ENCODE data around the gene SEC63.
A peak's percentile ranks its signal among the peaks of the same experiment; 100 is the strongest.
"Not testable (repeated sequence)": the region's sequence is repeated elsewhere in the genome, so short reads cannot be mapped to it uniquely, and the experiment has no call there.

Gene SEC63

DNA sequence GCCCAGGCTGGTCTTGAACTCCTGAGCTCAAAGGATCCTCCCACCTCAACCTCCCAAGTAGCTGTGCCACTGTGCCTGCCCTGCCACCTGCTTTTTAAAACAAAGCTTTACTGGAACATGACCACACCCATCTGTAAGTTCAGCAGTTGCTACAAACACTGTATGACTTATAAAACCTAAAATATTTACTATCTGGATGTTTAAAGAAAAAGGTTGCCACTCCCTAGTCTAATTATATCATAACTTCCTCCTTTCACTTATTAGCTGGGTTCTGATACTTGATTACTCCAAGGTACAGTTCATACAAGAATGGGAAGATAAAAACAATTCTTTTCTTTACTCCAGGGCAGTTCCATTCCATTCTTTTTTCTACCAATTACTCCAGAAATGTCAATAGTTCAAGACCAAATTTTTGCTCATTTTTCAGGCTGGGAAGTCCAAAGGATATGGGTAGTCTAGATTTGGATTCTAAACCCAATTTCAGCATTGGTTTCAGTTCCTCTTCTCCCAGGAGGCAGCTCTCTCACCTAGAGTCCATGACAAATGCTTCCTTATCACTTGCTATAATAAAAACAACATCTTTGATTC is 63.1 kb downstream of the SEC63 start:
- no peak for DNase-seq (ENCODE audit: low spot score)
- TF ChIP-seq, protein P1, sequence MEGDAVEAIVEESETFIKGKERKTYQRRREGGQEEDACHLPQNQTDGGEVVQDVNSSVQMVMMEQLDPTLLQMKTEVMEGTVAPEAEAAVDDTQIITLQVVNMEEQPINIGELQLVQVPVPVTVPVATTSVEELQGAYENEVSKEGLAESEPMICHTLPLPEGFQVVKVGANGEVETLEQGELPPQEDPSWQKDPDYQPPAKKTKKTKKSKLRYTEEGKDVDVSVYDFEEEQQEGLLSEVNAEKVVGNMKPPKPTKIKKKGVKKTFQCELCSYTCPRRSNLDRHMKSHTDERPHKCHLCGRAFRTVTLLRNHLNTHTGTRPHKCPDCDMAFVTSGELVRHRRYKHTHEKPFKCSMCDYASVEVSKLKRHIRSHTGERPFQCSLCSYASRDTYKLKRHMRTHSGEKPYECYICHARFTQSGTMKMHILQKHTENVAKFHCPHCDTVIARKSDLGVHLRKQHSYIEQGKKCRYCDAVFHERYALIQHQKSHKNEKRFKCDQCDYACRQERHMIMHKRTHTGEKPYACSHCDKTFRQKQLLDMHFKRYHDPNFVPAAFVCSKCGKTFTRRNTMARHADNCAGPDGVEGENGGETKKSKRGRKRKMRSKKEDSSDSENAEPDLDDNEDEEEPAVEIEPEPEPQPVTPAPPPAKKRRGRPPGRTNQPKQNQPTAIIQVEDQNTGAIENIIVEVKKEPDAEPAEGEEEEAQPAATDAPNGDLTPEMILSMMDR (IDR thresholded peaks at IDR 0.05; ENCODE audit: borderline replicate concordance, control extremely low read depth, extremely low read depth, insufficient read depth, missing control alignments) = no peak
- in situ Hi-C loops (cut with MboI; ENCODE audit: low sequenced_read_pairs, unreplicated experiment) = no loop called here

DNA sequence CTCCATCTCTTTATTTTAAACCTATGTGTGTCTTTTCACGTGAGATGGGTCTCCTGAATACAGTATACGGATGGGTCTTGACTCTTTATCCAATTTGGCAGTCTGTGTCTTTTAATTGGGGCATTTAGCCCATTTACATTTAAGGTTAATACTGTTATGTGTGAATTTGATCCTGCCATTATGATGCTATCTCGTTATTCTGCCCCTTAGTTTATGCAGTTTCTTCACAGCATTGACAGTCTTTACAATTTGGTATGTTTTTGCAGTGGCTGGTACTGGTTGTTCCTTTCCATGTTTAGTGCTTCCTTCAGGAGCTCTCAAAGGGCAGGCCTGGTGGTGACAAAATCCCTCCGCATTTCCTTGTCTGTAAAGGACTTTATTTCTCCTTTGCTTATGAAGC is 67.6 kb downstream of the SEC63 start:
- in situ Hi-C loops (cut with MboI; ENCODE audit: low sequenced_read_pairs, unreplicated experiment); DNase-seq (ENCODE audit: low spot score): not testable (repeated sequence)

DNA sequence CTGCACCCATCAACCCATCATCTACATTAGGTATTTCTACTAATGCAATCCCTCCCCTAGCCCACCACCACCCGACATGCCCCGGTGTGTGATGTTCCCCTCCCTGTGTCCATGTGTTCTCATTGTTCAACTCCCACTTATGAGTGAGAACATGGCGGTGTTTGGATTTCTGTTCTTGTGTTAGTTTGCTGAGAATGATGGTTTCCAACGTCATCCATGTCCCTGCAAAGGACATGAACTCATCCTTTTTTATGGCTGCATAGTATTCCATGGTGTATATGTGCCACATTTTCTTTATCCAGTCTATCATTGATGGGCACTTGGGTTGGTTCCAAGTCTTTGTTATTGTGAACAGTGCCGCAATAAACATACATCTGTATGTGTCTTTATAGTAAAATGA is 72.1 kb downstream of the SEC63 start:
- in situ Hi-C loops (cut with MboI; ENCODE audit: low sequenced_read_pairs, unreplicated experiment) = not testable (repeated sequence)

DNA sequence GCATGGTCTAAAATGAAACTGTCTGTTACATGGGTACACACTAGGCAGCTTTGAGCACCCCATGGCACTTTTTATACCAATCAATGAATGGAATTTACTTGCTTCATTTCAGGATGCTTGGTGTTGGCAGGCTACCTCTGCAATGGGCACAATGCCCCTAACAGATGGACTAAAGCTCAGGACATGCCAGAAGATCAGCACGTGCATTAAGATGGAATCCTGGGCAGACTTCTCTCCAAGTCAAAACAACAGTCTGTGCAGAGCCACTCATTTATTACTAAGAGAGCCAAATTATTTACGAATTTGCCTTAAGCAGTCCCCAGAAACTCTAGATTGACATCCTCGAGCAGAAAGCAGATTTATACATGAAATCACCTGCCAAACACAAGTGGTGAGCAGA is 78.1 kb downstream of the SEC63 start:
- TF ChIP-seq, protein P1 (IDR thresholded peaks at IDR 0.05; ENCODE audit: borderline replicate concordance, control extremely low read depth, extremely low read depth, insufficient read depth, missing control alignments) = no peak
- DNase-seq (ENCODE audit: low spot score) = no peak
- in situ Hi-C loops (cut with MboI; ENCODE audit: low sequenced_read_pairs, unreplicated experiment) = no loop called here

More for the DNA sequence above, 72.1 kb downstream of the SEC63 start:
- not testable (repeated sequence) for DNase-seq (ENCODE audit: low spot score)

DNA sequence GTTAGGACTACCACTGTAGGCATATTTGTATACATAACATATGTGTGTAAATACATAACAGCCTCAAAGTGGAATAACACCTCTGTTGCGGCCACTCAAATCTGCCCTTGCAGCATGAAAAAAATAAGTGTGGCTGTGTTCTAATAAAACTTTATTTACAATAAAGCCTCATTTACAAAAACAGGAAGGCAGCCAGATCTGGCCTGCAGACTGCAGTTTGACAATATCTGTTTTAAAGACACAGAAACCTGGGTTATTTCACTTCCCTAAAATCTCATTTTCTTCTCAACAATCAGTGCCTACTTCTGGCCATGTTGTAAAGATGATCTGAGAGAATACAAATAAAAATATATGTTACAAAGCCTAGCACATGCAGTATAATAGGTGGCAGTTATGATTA is 80.0 kb downstream of the SEC63 start:
- in situ Hi-C loops (cut with MboI; ENCODE audit: low sequenced_read_pairs, unreplicated experiment) = no loop called here
- peak; percentile 41 for DNase-seq (ENCODE audit: low spot score)

DNA sequence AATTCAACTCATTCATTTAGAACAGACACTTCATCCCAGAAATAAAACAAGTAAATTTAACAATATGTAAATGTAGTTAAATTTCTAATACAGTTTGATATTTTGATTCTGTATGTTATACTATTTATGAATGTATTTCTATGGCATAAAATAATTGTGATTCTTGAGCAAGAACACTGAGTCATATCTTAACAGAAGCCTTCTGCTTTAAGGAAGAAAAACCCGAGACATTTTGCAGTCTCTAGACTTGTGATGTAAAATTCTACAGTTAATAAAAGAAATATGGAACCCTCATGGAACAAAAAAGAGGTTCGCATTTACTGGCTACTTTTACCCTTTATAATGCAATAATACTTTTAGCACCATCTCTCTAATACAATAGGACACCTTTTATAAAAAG is 86.0 kb downstream of the SEC63 start:
- in situ Hi-C loops (cut with MboI; ENCODE audit: low sequenced_read_pairs, unreplicated experiment) = no loop called here
- TF ChIP-seq, protein P1 (IDR thresholded peaks at IDR 0.05; ENCODE audit: borderline replicate concordance, control extremely low read depth, extremely low read depth, insufficient read depth, missing control alignments) = no peak
- DNase-seq (ENCODE audit: low spot score) = no peak

More for the DNA sequence above, 80.0 kb downstream of the SEC63 start:
- TF ChIP-seq, protein P1 (IDR thresholded peaks at IDR 0.05; ENCODE audit: borderline replicate concordance, control extremely low read depth, extremely low read depth, insufficient read depth, missing control alignments) = no peak

DNA sequence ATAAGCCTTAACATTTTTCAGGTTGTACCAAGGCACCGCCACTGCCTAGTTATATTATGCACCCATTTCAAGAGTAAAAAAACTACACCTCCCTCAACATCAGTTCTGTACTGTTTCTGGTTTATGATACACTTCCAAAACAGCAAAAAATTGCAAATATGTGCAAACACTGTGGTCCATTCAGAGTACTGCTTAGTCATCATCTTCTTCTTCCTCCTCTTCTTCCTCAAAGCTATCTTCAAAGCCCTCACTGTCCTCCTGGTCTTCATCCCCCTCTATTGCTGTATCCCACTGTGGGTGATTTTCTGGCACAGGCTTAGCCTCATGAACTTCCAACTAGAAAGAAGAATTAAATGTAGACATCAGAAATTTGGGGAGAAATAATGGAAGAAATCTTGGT is 86.5 kb downstream of the SEC63 start:
- DNase-seq (ENCODE audit: low spot score); in situ Hi-C loops (cut with MboI; ENCODE audit: low sequenced_read_pairs, unreplicated experiment): not testable (repeated sequence)

DNA sequence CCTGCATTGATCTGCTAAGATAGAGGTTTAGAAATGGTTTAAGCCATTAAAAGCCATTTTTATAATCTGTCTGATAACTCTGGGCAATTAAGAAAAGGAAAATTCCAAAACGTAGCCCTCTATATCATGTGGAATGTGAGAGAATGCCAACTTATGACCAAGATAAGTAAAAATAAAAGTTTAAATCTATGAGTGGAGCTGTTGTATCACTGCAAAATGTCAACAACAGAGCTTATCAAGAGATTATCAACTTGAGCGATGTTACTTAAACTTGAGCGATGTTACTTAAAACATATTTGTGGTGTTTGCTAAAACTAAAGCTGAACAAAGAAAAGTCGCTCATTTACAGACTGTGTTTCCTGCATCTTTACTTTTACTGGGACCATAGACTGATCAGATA is 87.0 kb downstream of the SEC63 start:
- no peak for DNase-seq (ENCODE audit: low spot score)
- TF ChIP-seq, protein P1 (IDR thresholded peaks at IDR 0.05; ENCODE audit: borderline replicate concordance, control extremely low read depth, extremely low read depth, insufficient read depth, missing control alignments) = no peak
- in situ Hi-C loops (cut with MboI; ENCODE audit: low sequenced_read_pairs, unreplicated experiment) = no loop called here
